HUES6 (cell line): Measurements from ENCODE around the gene ARHGAP1.
"Not testable (repeated sequence)": the region's sequence is repeated elsewhere in the genome, so short reads cannot be mapped to it uniquely, and the experiment has no call there.

Source experiments
- H3K27ac ChIP-seq: 2 replicates; pipeline ENCODE4 v1.7.0; 2013; ENCODE audit warnings: low read depth, mild to moderate bottlenecking, low read length, inconsistent platforms
- H3K27me3 ChIP-seq: 2 replicates; pipeline ENCODE4 v1.6.1; 2013; ENCODE audit warnings: low read length; ENCODE audit not compliant: control insufficient read depth, insufficient read depth
- H3K36me3 ChIP-seq: 2 replicates; pipeline ENCODE4 v1.6.1; 2013; ENCODE audit warnings: low read length; ENCODE audit not compliant: control insufficient read depth, insufficient read depth
- H3K4me1 ChIP-seq: 2 replicates; pipeline ENCODE4 v1.6.1; 2013; ENCODE audit warnings: low read length; ENCODE audit not compliant: control insufficient read depth, insufficient read depth
- H3K4me3 ChIP-seq: 2 replicates; pipeline ENCODE4 v1.5.1; 2013; ENCODE audit warnings: low read depth, low read length
- H3K9ac ChIP-seq: one replicate; pipeline ENCODE4 v1.6.1; 2013; ENCODE audit warnings: mild to moderate bottlenecking, low read length
- H3K9me3 ChIP-seq: 2 replicates; pipeline ENCODE4 v1.6.1; 2013; ENCODE audit warnings: low read depth, low read length; ENCODE audit not compliant: control insufficient read depth, insufficient read depth

The ARHGAP1 gene

GRCh38 chr11:46722566-46723358 lies 22.3 kb upstream of the ARHGAP1 start:
- Histone ChIP-seq H3K9me3 (no peaks in the 10 kb centered on the region), H3K4me1 (peaks cover 14% of the 10 kb centered on the region), H3K36me3 (no peaks in the 10 kb centered on the region), H3K27ac (no peak overlapping the region), H3K9ac (no peak overlapping the region), H3K4me3 (no peak overlapping the region), H3K27me3 (no peaks in the 10 kb centered on the region)

DNA sequence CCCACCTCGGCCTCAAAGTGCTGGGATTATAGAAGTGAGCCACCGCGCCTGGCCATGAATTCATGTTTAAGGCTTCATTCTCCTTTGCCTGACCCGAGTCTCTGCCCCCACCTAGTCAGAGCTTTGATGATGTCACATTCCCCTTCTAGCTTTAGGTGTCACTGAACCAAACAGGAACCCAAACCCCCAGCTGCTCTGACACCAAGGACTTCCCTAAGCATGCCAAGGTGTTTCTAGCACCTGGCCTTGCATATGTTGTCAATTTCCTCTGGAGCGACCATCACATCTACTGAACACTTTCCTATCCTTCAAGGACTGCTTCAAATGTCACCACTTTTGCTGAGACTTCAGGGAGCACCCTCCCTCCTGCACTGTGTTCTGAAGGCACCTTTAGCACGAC lies 20.9 kb upstream of the ARHGAP1 start:
- Histone ChIP-seq H3K36me3 (no peaks in the 10 kb centered on the region), H3K9ac (no peak overlapping the region), H3K27ac (no peak overlapping the region)

GRCh38 chr11:46719543-46720218 lies 19.3 kb upstream of the ARHGAP1 start:
- Histone ChIP-seq H3K4me3 (no peak overlapping the region), H3K36me3 (no peaks in the 10 kb centered on the region), H3K9me3 (no peaks in the 10 kb centered on the region), H3K9ac (no peak overlapping the region), H3K4me1 (peaks cover 14% of the 10 kb centered on the region), H3K27ac (no peak overlapping the region), H3K27me3 (no peaks in the 10 kb centered on the region)

More for the DNA sequence above, 20.9 kb upstream of the ARHGAP1 start:
- peaks cover 14% of the 10 kb centered on the region for H3K4me1 ChIP-seq
- no peak overlapping the region for H3K4me3 ChIP-seq
- H3K27me3 ChIP-seq: no peaks in the 10 kb centered on the region
- no peaks in the 10 kb centered on the region for H3K9me3 ChIP-seq

- H3K4me1 ChIP-seq: peaks cover 10% of the 10 kb centered on the region
- H3K36me3 ChIP-seq: no peaks in the 10 kb centered on the region
- H3K27me3 ChIP-seq: no peaks in the 10 kb centered on the region
- H3K27ac ChIP-seq: no peak within 1 kb of the TSS
- no peaks in the 10 kb centered on the region for H3K9me3 ChIP-seq
- H3K9ac ChIP-seq: no peak within 1 kb of the TSS
- H3K4me3 ChIP-seq: no peak within 1 kb of the TSS
Measured at GRCh38 chr11:46719048-46719542, 18.7 kb upstream of the ARHGAP1 start, which contains the start of gene F2. F2 (plus strand) TSS chr11:46719213; CDS start chr11:46719236, 23 bp downstream.

DNA sequence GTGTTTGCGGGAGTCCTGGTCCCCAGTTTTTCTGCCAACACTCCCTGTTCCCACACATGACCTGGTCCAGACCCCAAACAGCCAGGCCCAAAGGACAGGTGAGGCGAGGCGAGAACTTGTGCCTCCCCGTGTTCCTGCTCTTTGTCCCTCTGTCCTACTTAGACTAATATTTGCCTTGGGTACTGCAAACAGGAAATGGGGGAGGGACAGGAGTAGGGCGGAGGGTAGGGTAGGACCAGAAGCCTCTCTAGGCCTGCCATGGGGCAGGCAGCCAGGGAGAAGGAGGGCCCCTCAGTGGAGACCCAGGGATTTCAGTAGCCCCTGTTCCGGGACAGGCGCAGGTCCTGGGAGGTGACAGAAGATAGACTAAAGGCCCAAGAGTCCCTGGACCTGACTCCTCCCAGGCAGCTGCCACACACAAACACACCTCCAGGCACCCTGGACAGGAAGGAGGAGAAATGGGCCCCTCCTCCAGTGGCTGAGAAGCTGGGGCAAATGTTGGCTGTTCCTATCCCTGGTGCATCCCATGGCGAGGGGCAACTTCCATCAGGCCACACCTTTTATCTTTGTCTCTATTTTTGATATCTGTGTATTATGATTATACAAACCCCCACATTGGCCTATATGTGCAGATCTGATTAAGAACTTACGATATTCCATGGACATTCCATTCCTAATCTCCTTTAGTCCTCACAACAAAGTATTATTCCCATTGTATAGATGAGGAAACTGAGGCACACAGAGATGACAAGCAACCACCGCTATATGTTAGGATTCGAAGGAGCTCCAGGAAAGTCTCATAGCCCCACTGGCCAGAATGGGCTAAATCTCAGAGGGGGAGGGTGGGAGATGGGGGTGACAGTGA lies 18.0 kb upstream of the ARHGAP1 start:
- Histone ChIP-seq H3K36me3 (no peaks in the 10 kb centered on the region), H3K27ac (no peak overlapping the region), H3K4me1 (peaks cover 8% of the 10 kb centered on the region), H3K27me3 (no peaks in the 10 kb centered on the region), H3K9ac (no peak overlapping the region), H3K9me3 (no peaks in the 10 kb centered on the region), H3K4me3 (no peak overlapping the region)

- H3K27me3 ChIP-seq, H3K4me3 ChIP-seq, H3K27ac ChIP-seq, H3K4me1 ChIP-seq, H3K36me3 ChIP-seq, H3K9ac ChIP-seq, H3K9me3 ChIP-seq: not testable (repeated sequence)
Measured at GRCh38 chr11:46717825-46718154, 17.4 kb upstream of the ARHGAP1 start.

GRCh38 chr11:46712874-46713576 lies 12.6 kb upstream of the ARHGAP1 start:
- no peaks in the 10 kb centered on the region for H3K9me3 ChIP-seq
- H3K4me1 ChIP-seq: peaks cover 1% of the 10 kb centered on the region
- H3K36me3 ChIP-seq: 0 out of 2 replicates have a peak, but pooled peaks cover 3% of the 10 kb centered on the region
- no peaks in the 10 kb centered on the region for H3K27me3 ChIP-seq
- no peak overlapping the region for H3K9ac ChIP-seq
- H3K27ac ChIP-seq: no peak overlapping the region
- H3K4me3 ChIP-seq: no peak overlapping the region

DNA sequence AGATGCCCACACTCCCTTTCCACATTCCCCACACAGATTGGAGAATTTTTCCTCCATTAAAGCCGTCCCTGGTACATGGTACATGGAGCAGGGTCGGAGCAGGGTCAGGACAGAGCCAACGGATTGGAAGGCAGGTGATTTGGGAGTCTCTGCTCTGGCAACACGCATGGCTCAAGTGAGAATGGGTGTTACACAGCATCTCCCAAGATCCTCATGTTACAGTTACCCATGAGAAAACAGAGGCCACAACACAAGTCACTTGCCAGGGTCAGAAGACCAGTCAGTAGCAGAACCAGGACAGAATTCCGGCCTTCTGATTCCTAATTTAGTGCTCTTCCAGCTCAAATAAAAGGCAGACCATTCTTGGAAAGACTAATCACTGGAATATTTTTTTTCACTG lies 10.9 kb upstream of the ARHGAP1 start:
- Histone ChIP-seq H3K27me3 (no peaks in the 10 kb centered on the region), H3K9ac (no peak overlapping the region), H3K4me1 (no peaks in the 10 kb centered on the region), H3K36me3 (peaks cover 16% of the 10 kb centered on the region), H3K27ac (no peak overlapping the region), H3K4me3 (no peak overlapping the region), H3K9me3 (no peaks in the 10 kb centered on the region)

DNA sequence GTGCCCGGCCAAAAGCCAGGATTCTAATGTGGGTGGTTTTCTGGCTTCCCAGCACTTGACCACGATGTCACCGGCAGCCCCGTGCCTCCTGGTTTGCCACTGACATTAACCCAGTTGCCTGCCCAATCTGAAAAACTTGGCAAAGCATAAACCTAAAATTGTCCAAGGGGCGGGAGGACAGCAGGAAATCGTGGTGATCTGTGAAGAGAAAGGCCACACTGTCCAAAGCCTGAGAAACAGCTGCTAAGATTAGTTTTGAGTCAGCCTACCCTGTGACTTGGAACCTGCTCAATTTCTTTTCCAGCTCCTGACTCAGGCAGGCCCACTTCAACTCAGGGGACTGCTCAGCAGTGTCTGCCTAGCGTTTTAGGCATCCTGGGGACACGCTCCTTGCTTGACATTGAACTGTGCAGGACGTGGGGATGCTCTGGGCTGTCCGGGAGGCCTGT lies 10.4 kb upstream of the ARHGAP1 start:
- Histone ChIP-seq H3K9ac (no peak overlapping the region), H3K4me1 (no peaks in the 10 kb centered on the region)

DNA sequence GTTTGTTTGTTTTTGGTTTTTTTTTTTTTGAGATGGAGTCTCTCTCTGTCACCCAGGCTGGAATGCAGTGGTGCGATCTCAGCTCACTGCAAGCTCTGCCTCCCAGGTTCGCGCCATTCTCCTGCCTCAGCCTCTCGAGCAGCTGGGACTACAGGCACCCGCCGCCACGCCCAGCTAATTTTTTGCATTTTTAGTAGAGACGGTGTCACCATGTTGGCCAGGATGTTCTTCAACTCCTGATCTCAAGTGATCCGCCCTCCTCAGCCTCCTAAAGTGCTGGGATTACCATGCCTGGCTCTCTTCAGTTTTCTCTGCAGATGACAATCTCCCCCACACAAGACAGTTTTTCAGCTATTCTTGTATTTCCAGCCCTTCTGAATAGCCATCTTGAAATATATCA lies 8.9 kb upstream of the ARHGAP1 start:
- H3K9me3 ChIP-seq, H3K4me3 ChIP-seq, H3K27ac ChIP-seq, H3K4me1 ChIP-seq, H3K27me3 ChIP-seq, H3K9ac ChIP-seq: not testable (repeated sequence)
- peaks cover 35% of the 10 kb centered on the region for H3K36me3 ChIP-seq

More for the DNA sequence above, 10.4 kb upstream of the ARHGAP1 start:
- Histone ChIP-seq H3K36me3 (peaks cover 20% of the 10 kb centered on the region), H3K9me3 (no peaks in the 10 kb centered on the region), H3K27ac (no peak overlapping the region), H3K4me3 (no peak overlapping the region), H3K27me3 (no peaks in the 10 kb centered on the region)
